Activated CD8-positive, alpha-beta memory T cell treated with anti-CD3 and anti-CD28 coated beads, Interleukin-2, amount 50 U/mL, for 4 hours (primary cell): ENCODE data around the gene STK24.
A peak's percentile ranks its signal among the peaks of the same experiment; 100 is the strongest.
"Not testable (repeated sequence)": the region's sequence is repeated elsewhere in the genome, so short reads cannot be mapped to it uniquely, and the experiment has no call there.

Source experiments
- DNase-seq: peaks from one replicate; pipeline ENCODE4 v3.0.0-alpha.2; 2020

Gene STK24

GRCh38 chr13:98581971-98582702 lies 5.2 kb upstream of the STK24 start:
- no peak for DNase-seq

DNA sequence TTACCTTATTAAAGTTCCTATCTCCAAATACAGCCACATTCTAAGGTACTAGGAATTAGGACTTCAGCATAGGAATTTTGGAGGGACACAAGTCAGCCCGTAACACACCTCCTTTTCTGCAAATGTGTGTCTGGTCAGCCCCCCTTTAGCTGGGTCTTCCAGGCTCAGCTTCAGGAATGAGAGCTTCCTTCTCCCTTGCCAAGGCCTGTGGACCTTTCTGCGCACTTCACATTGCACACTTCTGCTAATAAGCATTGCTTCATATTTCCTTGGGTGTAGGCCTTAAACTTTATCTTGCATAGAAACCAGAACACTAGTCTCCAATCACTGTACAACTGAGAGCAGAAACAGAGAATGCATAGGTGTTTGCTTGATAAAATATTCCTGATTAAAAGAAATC lies 4.5 kb upstream of the STK24 start:
- DNase-seq = no peak

DNA sequence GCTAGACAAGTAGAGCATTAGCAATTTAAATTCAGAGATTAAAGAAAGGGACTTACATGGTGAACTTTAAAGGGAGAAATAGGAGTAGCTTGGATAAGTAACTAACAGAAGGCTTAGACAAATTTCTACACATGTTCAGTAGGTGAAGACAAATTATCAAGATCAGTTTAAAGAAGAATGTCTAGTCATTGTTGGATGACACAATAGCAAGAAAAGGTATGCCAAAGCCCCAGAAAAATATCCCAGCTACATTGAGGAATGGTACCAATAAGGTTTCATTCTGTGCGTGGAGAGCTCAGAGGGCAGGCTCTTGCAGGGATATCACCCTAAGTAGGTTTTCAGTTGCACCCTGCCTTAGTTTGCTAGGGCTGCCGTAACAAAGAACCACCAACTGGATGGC lies 3.5 kb upstream of the STK24 start:
- no peak for DNase-seq

GRCh38 chr13:98577836-98578285 lies 954 bp upstream of the STK24 start:
- DNase-seq = no peak

- DNase-seq = peak; percentile 42
Measured at GRCh38 chr13:98576200-98576945, 534 bp downstream of the STK24 start.

DNA sequence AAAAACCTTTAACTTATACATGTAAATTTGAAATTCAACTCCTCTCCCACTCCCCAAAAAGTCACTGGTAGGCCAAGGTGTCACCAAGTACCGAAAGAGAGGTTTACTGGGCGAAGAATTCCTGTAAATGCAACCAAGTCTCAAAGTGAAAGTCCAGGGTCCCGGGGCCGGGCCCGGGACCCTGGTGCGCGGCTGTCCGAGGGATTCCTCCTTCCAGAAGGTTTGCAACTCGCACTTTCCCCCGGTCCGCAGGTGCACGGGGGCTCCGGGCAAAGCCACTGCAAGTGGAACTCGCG lies 1.1 kb downstream of the STK24 start:
- no peak for DNase-seq

- DNase-seq = no peak
Measured at GRCh38 chr13:98575009-98575903, 1.7 kb downstream of the STK24 start.

DNA sequence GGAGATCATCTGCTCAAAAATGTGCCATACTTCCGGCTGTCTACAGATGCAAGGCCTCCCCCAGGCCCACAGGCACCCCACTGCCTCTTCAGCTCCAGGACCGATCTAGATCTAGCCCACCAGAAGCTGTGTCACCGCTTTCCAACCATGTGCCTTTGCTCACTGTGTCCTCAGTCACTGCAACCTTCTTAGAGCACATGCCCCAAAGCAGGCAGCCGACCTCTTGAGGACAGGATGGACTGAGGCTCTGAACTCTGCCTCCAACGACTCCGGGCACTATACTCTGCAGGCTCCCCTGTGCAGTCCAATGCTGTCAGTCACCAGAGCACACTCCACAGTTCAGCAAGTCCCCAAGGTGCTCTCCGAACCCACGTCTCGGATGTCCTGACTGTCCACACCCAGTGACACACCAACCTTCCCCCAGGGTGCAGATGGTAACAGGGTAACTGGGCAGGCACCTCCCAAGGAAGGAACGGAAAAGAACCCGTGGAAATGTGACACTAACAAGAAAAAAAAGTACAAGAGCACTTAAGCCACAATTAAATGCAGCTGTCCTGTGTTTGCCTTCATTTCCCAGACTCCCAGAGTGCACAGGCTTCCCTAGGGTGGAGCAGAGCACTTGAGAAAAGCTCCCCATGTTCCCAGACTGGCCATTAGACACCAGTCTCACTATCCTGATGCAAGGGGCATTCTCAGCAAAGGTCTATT lies 4.8 kb downstream of the STK24 start:
- no peak for DNase-seq

DNA sequence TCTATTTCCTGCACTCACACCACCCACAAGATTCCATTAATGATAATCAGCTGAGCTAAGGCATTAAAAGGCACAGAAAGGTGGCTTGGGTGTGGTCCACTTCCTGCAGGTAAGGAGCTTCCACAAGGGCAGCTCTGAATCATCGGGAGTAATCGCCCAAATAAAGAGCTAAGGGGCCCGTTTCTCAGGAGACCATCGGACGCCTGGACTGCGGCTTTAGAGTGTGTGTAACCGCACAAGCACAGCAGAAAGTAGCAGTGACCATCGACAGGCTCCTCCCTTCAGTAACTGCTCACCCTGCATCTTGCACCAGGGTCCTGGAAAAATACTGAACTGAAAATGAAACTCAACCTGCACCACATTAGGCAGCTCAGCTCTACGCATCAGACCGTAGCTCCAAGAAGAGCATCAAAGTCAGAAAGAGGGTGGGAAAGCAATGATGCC lies 6.0 kb downstream of the STK24 start:
- no peak for DNase-seq

- DNase-seq = not testable (repeated sequence)
Measured at GRCh38 chr13:98569494-98570367, 7.2 kb downstream of the STK24 start.

GRCh38 chr13:98568918-98569317 lies 8.0 kb downstream of the STK24 start:
- DNase-seq = no peak

DNA sequence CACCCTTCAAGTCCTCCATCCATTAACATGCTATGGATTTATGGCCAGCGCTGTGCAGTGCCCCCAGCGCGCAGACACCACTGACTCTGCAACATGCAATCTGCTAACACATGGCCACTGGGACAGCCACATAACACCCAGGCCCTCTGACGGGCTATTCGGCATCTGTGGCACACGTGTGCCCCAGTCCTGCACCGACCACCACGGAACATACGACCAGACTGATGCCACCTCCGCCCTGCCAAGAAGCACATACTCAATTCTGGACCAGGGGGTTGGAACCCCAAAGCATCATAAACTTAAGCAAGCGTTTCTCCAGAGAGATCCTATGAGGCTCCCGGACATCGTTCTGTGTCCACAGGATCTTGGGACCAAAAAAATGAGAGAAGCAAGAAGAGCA lies 9.8 kb downstream of the STK24 start:
- no peak for DNase-seq

DNA sequence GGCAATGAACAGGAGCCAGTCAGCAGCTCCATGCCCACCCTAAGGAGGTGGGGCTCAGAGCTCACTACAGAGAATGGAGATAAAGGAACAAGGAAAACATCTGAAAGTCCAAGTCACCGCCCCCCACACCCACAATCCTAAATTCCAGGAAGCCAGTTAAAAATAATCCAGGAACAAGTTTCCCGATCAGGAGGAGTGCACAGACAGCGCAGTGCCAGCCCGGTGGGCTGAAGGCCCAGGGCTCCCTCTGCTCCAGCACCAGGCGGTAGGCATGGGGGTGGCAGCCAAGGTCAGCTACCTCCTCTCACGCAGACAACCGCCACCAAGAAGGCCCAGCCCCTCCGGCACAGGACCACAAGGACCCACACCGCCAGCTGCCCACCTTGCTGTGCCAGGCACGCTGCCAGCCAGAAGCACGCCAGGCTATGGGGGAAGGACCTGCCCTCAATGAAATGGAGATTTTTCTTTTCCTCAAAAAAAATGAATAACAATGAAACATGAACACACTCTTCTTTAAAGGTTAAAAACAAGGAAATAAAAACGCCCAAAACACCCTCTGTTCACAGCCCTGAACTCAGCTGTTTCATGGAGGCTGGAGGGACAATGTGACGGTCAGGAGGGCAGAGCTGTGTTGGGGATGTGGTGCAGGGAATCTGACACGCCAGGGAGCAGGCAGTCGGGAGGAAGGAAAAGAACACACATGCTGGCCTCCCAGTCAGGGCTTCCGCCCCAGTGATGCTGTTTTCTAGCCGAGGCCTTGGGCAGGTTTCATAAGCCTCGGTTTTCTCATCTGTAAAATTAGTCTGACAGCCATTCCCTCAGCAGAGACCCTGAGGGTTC lies 11.0 kb downstream of the STK24 start:
- DNase-seq = no peak

DNA sequence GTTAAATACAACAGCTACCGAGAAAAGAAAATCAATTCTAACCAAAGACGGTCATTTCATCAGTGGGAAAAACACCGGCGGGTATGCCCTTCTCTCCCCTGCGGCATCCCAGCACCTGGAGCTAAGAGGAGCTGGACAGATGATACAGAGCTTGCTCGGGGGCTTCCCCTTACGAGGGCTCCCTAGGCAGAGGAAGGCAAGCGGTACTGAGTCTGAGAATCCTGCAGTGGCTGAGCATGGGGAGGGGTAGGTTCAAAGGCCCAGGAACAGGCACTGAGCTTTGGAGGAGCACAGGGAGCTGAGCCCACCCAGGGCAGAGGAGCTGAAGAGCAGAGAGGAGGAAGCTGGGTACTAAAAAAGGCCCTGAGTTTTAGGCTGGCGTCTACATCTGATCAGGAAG lies 12.7 kb downstream of the STK24 start:
- DNase-seq = no peak

- no peak for DNase-seq
Measured at GRCh38 chr13:98563071-98563470, 13.8 kb downstream of the STK24 start.

- no peak for DNase-seq
Measured at GRCh38 chr13:98559169-98559568, 17.7 kb downstream of the STK24 start.

GRCh38 chr13:98557937-98558792 lies 18.7 kb downstream of the STK24 start:
- DNase-seq = no peak

DNA sequence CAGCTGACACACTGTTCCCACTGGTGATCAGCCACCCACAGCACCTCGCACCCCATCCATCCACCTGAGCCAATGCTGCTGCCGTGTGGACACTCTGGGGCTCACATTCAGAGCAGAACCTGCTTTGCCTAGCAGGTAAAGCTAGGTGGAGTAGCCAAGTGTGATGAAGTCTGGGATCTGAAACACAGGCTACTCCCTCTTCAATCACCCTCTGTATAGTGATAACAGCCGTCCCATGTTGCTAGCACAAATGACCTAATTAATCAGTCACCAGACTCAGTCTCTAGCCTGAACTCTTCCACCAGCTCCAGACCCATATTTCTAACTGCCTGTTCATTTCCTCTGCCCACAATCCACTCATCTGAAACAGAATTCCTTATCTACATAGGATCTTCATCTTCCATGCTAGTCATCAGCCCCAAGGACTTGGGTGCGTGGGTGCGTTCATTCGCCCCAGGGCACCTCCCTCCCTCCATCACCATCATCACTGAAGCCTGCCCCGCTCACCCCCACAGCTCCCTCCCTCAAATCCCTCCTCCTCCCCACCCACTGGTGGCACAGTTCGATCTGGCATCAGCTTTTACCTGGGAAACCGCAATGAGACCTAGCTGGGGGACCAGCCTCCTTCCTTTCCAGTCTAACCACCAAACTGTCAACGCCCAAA lies 19.8 kb downstream of the STK24 start:
- no peak for DNase-seq

GRCh38 chr13:98556142-98556816 lies 20.6 kb downstream of the STK24 start:
- no peak for DNase-seq
